Activated CD8-positive, alpha-beta memory T cell treated with anti-CD3 and anti-CD28 coated beads, Interleukin-2, amount 50 U/mL, for 24 hours (primary cell): ENCODE data around the gene CA4.
"Not testable (repeated sequence)": the region's sequence is repeated elsewhere in the genome, so short reads cannot be mapped to it uniquely, and the experiment has no call there.

Experiments used
- DNase-seq: peaks from one replicate; pipeline ENCODE4 v3.0.0-alpha.2; 2020; ENCODE audit errors: extremely low read depth

The CA4 gene

GRCh38 chr17:60174035-60174434, 24.3 kb downstream of the CA4 start:
- no peak for DNase-seq

- not testable (repeated sequence) for DNase-seq
These were observed 25.0 kb downstream of the CA4 start for GRCh38 chr17:60174767-60175166.

GRCh38 chr17:60176763-60177162, 27.0 kb downstream of the CA4 start:
- not testable (repeated sequence) for DNase-seq

- not testable (repeated sequence) for DNase-seq
These were observed 28.4 kb downstream of the CA4 start for GRCh38 chr17:60178180-60178579.

- DNase-seq, result not testable (repeated sequence)
These were observed 30.6 kb downstream of the CA4 start for GRCh38 chr17:60180380-60180779.

- not testable (repeated sequence) for DNase-seq
These were observed 36.6 kb downstream of the CA4 start for GRCh38 chr17:60186372-60186771.

- DNase-seq, result not testable (repeated sequence)
These were observed 37.3 kb downstream of the CA4 start for GRCh38 chr17:60186846-60187745.

- no peak for DNase-seq
These were observed 39.0 kb downstream of the CA4 start for GRCh38 chr17:60188759-60189158.

- not testable (repeated sequence) for DNase-seq
These were observed 40.3 kb downstream of the CA4 start for GRCh38 chr17:60190032-60190431.

GRCh38 chr17:60193032-60193431, 43.3 kb downstream of the CA4 start:
- DNase-seq, result not testable (repeated sequence)

- no peak for DNase-seq
These were observed 43.7 kb downstream of the CA4 start for GRCh38 chr17:60193482-60193881.

GRCh38 chr17:60194141-60194540, 44.4 kb downstream of the CA4 start:
- not testable (repeated sequence) for DNase-seq

- DNase-seq, result not testable (repeated sequence)
These were observed 48.9 kb downstream of the CA4 start for GRCh38 chr17:60198630-60199029.

- not testable (repeated sequence) for DNase-seq
These were observed 56.0 kb downstream of the CA4 start for GRCh38 chr17:60205782-60206181.

GRCh38 chr17:60208302-60208701, 58.5 kb downstream of the CA4 start:
- DNase-seq, result not testable (repeated sequence)
